Cardiac septum (tissue), 1 donor: ENCODE data around the gene A1BG. TPM values are rescaled to one million over a fixed set of nuclear protein-coding genes. Genes with fewer than 3 reads are reported as not detected.
"Not testable (repeated sequence)": the region's sequence is repeated elsewhere in the genome, so short reads cannot be mapped to it uniquely, and the experiment has no call there.

ENCODE experiments used
- DNase-seq: peaks from one replicate; pipeline ENCODE4 v3.0.0-alpha.2; 2020; ENCODE audit warnings: low spot score
- intact Hi-C: fragments of 100-400 bp; cut with DNase I; formaldehyde crosslinking; loops from one replicate; pipeline ENCODE4 v1.14.0; 2022
- total RNA-seq: library from RNA; stranded (reverse); fragmentation: NEBNext Ultra II Directional; extraction: Animal tissue kit (Norgen Biotek cat#: 25700); gene quantifications from one replicate; pipeline ENCODE4 v1.2.1, GENCODE V29; 2021
- donor health status: DM: no; HTN: no; CAD: no.

Gene A1BG
- total RNA-seq, 1 donor from 2014 or later: 5.2 TPM

GRCh38 chr19:58362272-58362994 lies 9.1 kb upstream of the A1BG start, which contains the start of gene ZNF497:
Gene ZNF497 (minus strand): TSS chr19:58362751. CDS start chr19:58357635, 5,116 bp downstream.
- intact Hi-C loops: no loop called here
- peak; percentile 98 for DNase-seq

- intact Hi-C loops: no loop called here
- no peak for DNase-seq
These were observed 8.6 kb upstream of the A1BG start for GRCh38 chr19:58361900-58362271.

- peak; percentile 66 for DNase-seq
- intact Hi-C loops: no loop called here
These were observed 4.3 kb upstream of the A1BG start for GRCh38 chr19:58357481-58358145.

GRCh38 chr19:58356766-58357480 lies 3.6 kb upstream of the A1BG start:
- DNase-seq: peak; percentile 73
- intact Hi-C loops: no loop called here

- intact Hi-C loops: no loop called here
These were observed 2.8 kb upstream of the A1BG start for GRCh38 chr19:58355908-58356765.

GRCh38 chr19:58355215-58355796 lies 2.0 kb upstream of the A1BG start:
- intact Hi-C loops: no loop called here
- DNase-seq: peak; percentile 35

More at GRCh38 chr19:58355908-58356765, 2.8 kb upstream of the A1BG start:
- peak; percentile 62 for DNase-seq

GRCh38 chr19:58354478-58355030 lies 1.3 kb upstream of the A1BG start:
- intact Hi-C loops: no loop called here
- peak; percentile 66 for DNase-seq

GRCh38 chr19:58353717-58354477 lies 605 bp upstream of the A1BG start:
- peak; percentile 29 for DNase-seq
- intact Hi-C loops: no loop called here

- peak; percentile 65 for DNase-seq
- intact Hi-C loops: no loop called here
These were observed 1.1 kb downstream of the A1BG start for GRCh38 chr19:58351990-58352755.

- intact Hi-C loops: no loop called here
- peak; percentile 73 for DNase-seq
These were observed 1.8 kb downstream of the A1BG start for GRCh38 chr19:58351558-58351878.

GRCh38 chr19:58350871-58351557 lies 2.3 kb downstream of the A1BG start:
- intact Hi-C loops: no loop called here

GRCh38 chr19:58350001-58350861 lies 3.1 kb downstream of the A1BG start:
- DNase-seq: no peak
- intact Hi-C loops: no loop called here

More at GRCh38 chr19:58350871-58351557, 2.3 kb downstream of the A1BG start:
- no peak for DNase-seq

- intact Hi-C loops: no loop called here
- DNase-seq: no peak
These were observed 3.7 kb downstream of the A1BG start for GRCh38 chr19:58349590-58349989.

GRCh38 chr19:58348080-58348479 lies 5.2 kb downstream of the A1BG start:
- intact Hi-C loops, DNase-seq: not testable (repeated sequence)

- DNase-seq: no peak
- intact Hi-C loops: no loop called here
These were observed 6.0 kb downstream of the A1BG start for GRCh38 chr19:58346961-58347929.
